Neural cell (in vitro differentiated cells): ENCODE data around the gene PNO1. TPM values are rescaled to one million over a fixed set of nuclear protein-coding genes. Genes with fewer than 3 reads are reported as not detected.

Experiments used
- H2AFZ ChIP-seq: fragments of 200-600, 300-800 bp; sonication (generic), shearing (Covaris generic); 2 replicates; pipeline ENCODE4 v1.6.0; 2014; ENCODE audit warnings: low read depth, mild to moderate bottlenecking, antibody characterized with exemption, low read length, moderate library complexity
- H3F3A ChIP-seq: fragments of 200-600 bp; shearing (Covaris generic); 2 replicates; pipeline ENCODE4 v1.6.1; 2016; ENCODE audit warnings: mild to moderate bottlenecking, moderate library complexity, mixed read lengths, antibody characterized with exemption, low read length; ENCODE audit not compliant: insufficient read depth, poor library complexity, severe bottlenecking
- H3K27ac ChIP-seq: fragments of 200-600, 300-800 bp; sonication (generic), shearing (Covaris generic); 2 replicates; pipeline ENCODE4 v1.5.1; 2014; ENCODE audit warnings: mild to moderate bottlenecking, low read length, moderate library complexity
- H3K27me3 ChIP-seq: fragments of 300-800, 200-600 bp; sonication (generic), shearing (Covaris generic); 2 replicates; pipeline ENCODE4 v1.6.0; 2014; ENCODE audit warnings: mild to moderate bottlenecking, low read depth, low read length, moderate library complexity; ENCODE audit not compliant: insufficient read depth
- H3K36me3 ChIP-seq: fragments of 300-800, 200-600 bp; sonication (generic), shearing (Covaris generic); 2 replicates; pipeline ENCODE4 v1.5.1; 2014; ENCODE audit warnings: mild to moderate bottlenecking, antibody characterized with exemption, low read length, moderate library complexity; ENCODE audit not compliant: insufficient read depth
- H3K4me2 ChIP-seq: fragments of 300-800, 200-600 bp; sonication (generic), shearing (Covaris generic); 2 replicates; pipeline ENCODE4 v1.6.0; 2014; ENCODE audit warnings: mild to moderate bottlenecking, low read length
- H3K4me3 ChIP-seq: fragments of 300-800, 200-600 bp; sonication (generic), shearing (Covaris generic); 2 replicates; pipeline ENCODE4 v1.5.1; 2014; ENCODE audit warnings: mild to moderate bottlenecking, low read length, moderate library complexity
- H3K79me2 ChIP-seq: fragments of 200-600 bp; shearing (Covaris generic); replicated peaks from 2 replicates; pipeline ENCODE4 v1.6.0; 2014; ENCODE audit warnings: mild to moderate bottlenecking, low read length, moderate library complexity; ENCODE audit not compliant: insufficient read depth
- H3K9ac ChIP-seq: fragments of 300-800, 200-600 bp; sonication (generic), shearing (Covaris generic); 2 replicates; pipeline ENCODE4 v1.6.1; 2016; ENCODE audit warnings: mild to moderate bottlenecking, low read length, mixed read lengths
- H3K9me2 ChIP-seq: fragments of 200-600 bp; shearing (Covaris generic); 2 replicates; pipeline ENCODE4 v1.6.1; 2016; ENCODE audit warnings: mild to moderate bottlenecking, low read length, mixed read lengths; ENCODE audit not compliant: insufficient read depth
- H3K9me3 ChIP-seq: fragments of 200-600, 300-800 bp; sonication (generic), shearing (Covaris generic); 2 replicates; pipeline ENCODE4 v1.6.1; 2016; ENCODE audit warnings: mild to moderate bottlenecking, mixed run types, low read length, moderate library complexity, mixed read lengths
- H4K20me1 ChIP-seq: fragments of 200-600 bp; shearing (Covaris generic); 2 replicates; pipeline ENCODE4 v1.6.1; 2016; ENCODE audit warnings: mild to moderate bottlenecking, mixed run types; ENCODE audit not compliant: insufficient read depth
- EP300 ChIP-seq: fragments of 450-650 bp; conservative IDR thresholded peaks from 2 replicates; pipeline ENCODE4 v1.6.1; 2014; ENCODE audit warnings: antibody characterized with exemption, mild to moderate bottlenecking, moderate library complexity; ENCODE audit not compliant: poor library complexity, severe bottlenecking
- EZH2 ChIP-seq: fragments of 200-600, 300-800 bp; shearing (Covaris generic), sonication (generic); IDR thresholded peaks from 2 replicates; pipeline ENCODE4 v1.6.1; 2014; ENCODE audit warnings: antibody characterized with exemption, low read length, borderline replicate concordance, mild to moderate bottlenecking; ENCODE audit not compliant: insufficient read depth, poor library complexity, severe bottlenecking
- MXI1 ChIP-seq: fragments of 450-650 bp; conservative IDR thresholded peaks from 2 replicates; pipeline ENCODE4 v1.6.1; 2014; ENCODE audit warnings: antibody characterized with exemption, mild to moderate bottlenecking; ENCODE audit not compliant: poor library complexity, severe bottlenecking
- POLR2AphosphoS5 ChIP-seq: IDR thresholded peaks from 2 replicates; pipeline ENCODE4 v1.6.1; 2012
- RAD21 ChIP-seq: fragments of 450-650 bp; conservative IDR thresholded peaks from 2 replicates; pipeline ENCODE4 v1.6.1; 2014; ENCODE audit warnings: antibody characterized with exemption, mild to moderate bottlenecking, moderate library complexity
- SMC3 ChIP-seq: fragments of 450-650 bp; conservative IDR thresholded peaks from 2 replicates; pipeline ENCODE4 v1.6.1; 2014; ENCODE audit warnings: antibody characterized with exemption, mild to moderate bottlenecking, moderate library complexity; ENCODE audit not compliant: poor library complexity
- TAF1 ChIP-seq: IDR thresholded peaks from 2 replicates; pipeline ENCODE4 v1.6.1; 2012; ENCODE audit warnings: low read depth
- polyA plus RNA-seq: library from polyadenylated mRNA; depleted of rRNA; stranded (reverse); fragments of >200 nt; gene quantifications from 2 replicates; pipeline ENCODE4 v1.2.3, GENCODE V29; 2014
- TF ChIP-seq, protein P1 (sequence below): IDR thresholded peaks from 2 replicates; pipeline ENCODE4 v1.6.1; 2012; ENCODE audit warnings: borderline replicate concordance
- TF ChIP-seq, protein P2 (sequence below): fragments of 450-650 bp; IDR thresholded peaks from 2 replicates; pipeline ENCODE4 v1.5.1; 2014; ENCODE audit warnings: antibody characterized with exemption, mild to moderate bottlenecking, moderate library complexity; ENCODE audit not compliant: poor library complexity, severe bottlenecking

The PNO1 gene
- polyA plus RNA-seq, 1 donor from 2014 or later = 10.9 TPM

DNA sequence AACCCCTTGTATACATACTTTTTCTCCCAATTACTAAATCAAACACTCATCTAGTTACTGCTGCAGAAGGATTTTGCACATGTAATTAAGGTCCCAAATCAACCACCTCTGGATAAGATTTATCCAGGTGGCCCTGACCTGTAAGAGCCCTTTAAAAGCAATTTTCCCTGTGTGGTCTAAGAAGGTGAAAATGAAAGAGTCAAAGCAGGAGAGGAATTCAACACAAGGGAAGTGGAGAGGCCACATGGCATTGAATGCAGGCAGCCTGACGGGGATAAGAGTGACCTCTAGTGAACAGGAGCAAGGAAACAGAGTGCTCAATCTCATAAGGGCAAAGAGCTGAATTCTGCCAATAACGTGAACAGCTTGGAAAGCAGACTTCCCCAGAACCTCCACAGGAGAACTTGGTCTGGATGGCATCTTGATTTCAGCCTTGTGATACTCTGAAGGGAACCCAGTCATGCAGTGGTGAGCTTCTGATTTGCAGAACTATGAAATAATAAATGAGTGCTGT is 67.5 kb downstream of the PNO1 start:
- H3K4me3 ChIP-seq = no peak overlapping the region
- H3K79me2 ChIP-seq = peaks cover 78% of the 10 kb centered on the region
- H3K9me2 ChIP-seq = no peaks in the 10 kb centered on the region
- H3K9me3 ChIP-seq = no peaks in the 10 kb centered on the region
- H3K27ac ChIP-seq = no peak overlapping the region
- H3K27me3 ChIP-seq = no peaks in the 10 kb centered on the region
- H3K36me3 ChIP-seq = no peaks in the 10 kb centered on the region
- no peak overlapping the region for H2AFZ ChIP-seq
- no peaks in the 10 kb centered on the region for H4K20me1 ChIP-seq
- no peak overlapping the region for H3K9ac ChIP-seq
- no peaks in the 10 kb centered on the region for H3F3A ChIP-seq
- TF ChIP-seq POLR2AphosphoS5 (no peak), RAD21 (no peak), EP300 (no peak), EZH2 (no peak), TAF1 (no peak), MXI1 (no peak), SMC3 (no peak)
- TF ChIP-seq, protein P1, sequence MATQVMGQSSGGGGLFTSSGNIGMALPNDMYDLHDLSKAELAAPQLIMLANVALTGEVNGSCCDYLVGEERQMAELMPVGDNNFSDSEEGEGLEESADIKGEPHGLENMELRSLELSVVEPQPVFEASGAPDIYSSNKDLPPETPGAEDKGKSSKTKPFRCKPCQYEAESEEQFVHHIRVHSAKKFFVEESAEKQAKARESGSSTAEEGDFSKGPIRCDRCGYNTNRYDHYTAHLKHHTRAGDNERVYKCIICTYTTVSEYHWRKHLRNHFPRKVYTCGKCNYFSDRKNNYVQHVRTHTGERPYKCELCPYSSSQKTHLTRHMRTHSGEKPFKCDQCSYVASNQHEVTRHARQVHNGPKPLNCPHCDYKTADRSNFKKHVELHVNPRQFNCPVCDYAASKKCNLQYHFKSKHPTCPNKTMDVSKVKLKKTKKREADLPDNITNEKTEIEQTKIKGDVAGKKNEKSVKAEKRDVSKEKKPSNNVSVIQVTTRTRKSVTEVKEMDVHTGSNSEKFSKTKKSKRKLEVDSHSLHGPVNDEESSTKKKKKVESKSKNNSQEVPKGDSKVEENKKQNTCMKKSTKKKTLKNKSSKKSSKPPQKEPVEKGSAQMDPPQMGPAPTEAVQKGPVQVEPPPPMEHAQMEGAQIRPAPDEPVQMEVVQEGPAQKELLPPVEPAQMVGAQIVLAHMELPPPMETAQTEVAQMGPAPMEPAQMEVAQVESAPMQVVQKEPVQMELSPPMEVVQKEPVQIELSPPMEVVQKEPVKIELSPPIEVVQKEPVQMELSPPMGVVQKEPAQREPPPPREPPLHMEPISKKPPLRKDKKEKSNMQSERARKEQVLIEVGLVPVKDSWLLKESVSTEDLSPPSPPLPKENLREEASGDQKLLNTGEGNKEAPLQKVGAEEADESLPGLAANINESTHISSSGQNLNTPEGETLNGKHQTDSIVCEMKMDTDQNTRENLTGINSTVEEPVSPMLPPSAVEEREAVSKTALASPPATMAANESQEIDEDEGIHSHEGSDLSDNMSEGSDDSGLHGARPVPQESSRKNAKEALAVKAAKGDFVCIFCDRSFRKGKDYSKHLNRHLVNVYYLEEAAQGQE = no peak
- TF ChIP-seq, protein P2, sequence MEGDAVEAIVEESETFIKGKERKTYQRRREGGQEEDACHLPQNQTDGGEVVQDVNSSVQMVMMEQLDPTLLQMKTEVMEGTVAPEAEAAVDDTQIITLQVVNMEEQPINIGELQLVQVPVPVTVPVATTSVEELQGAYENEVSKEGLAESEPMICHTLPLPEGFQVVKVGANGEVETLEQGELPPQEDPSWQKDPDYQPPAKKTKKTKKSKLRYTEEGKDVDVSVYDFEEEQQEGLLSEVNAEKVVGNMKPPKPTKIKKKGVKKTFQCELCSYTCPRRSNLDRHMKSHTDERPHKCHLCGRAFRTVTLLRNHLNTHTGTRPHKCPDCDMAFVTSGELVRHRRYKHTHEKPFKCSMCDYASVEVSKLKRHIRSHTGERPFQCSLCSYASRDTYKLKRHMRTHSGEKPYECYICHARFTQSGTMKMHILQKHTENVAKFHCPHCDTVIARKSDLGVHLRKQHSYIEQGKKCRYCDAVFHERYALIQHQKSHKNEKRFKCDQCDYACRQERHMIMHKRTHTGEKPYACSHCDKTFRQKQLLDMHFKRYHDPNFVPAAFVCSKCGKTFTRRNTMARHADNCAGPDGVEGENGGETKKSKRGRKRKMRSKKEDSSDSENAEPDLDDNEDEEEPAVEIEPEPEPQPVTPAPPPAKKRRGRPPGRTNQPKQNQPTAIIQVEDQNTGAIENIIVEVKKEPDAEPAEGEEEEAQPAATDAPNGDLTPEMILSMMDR = no peak
- no peak overlapping the region for H3K4me2 ChIP-seq

Other genes starting within 250 kb of the PNO1 start
- gene C1D, start 94.9 kb upstream of the PNO1 start, polyA plus RNA-seq = 35.4 and 53.0 TPM in 2 replicates
- gene PPP3R1, start 94.6 kb downstream of the PNO1 start, polyA plus RNA-seq = 39.5 and 45.3 TPM in 2 replicates
- gene CNRIP1, start 162.1 kb downstream of the PNO1 start, polyA plus RNA-seq = 26.7 and 28.2 TPM in 2 replicates
- gene PLEK, start 207.4 kb downstream of the PNO1 start, polyA plus RNA-seq = 0.07 and 0.10 TPM in 2 replicates